Keratinocyte (primary cell): ENCODE measurements around the gene RNASE8. TPM values are rescaled to one million over a fixed set of nuclear protein-coding genes. Genes with fewer than 3 reads are reported as not detected.
A peak's percentile ranks its signal among the peaks of the same experiment; 100 is the strongest.

ENCODE experiments used
- DNase-seq: peaks from one replicate; pipeline ENCODE4 v3.0.0-alpha.2; 2011; ENCODE audit warnings: low read depth, missing footprints, low spot score
- FAIRE-seq: peaks from 2 replicates; lab custom pipeline; 2011; peaks lifted over from hg19 to GRCh38; lab: Jason Lieb, UNC
- H2AFZ ChIP-seq: 2 replicates; pipeline ENCODE4 v1.6.0; 2012; ENCODE audit warnings: low read length, control low read depth, inconsistent platforms; ENCODE audit not compliant: control insufficient read depth
- H3K27ac ChIP-seq: 2 replicates; pipeline ENCODE4 v1.5.1; 2011; ENCODE audit warnings: low read length; ENCODE audit not compliant: control insufficient read depth, insufficient read depth
- H3K27me3 ChIP-seq: 3 replicates; pipeline ENCODE4 v1.6.0; 2011; ENCODE audit warnings: low read length; ENCODE audit not compliant: control insufficient read depth, insufficient read depth; ENCODE audit errors: extremely low read depth
- H3K36me3 ChIP-seq, 2 experiments: 2 replicates in 1 of 2; 3 replicates in 1 of 2; pipeline ENCODE4 v1.5.1; 2011; ENCODE audit warnings: low read length in 2 of 2, mild to moderate bottlenecking in 1 of 2; ENCODE audit not compliant: control insufficient read depth in 2 of 2, insufficient read depth in 2 of 2; ENCODE audit errors: extremely low read depth in 1 of 2
- H3K4me1 ChIP-seq: 3 replicates; pipeline ENCODE4 v1.5.1; 2011; ENCODE audit warnings: low read length; ENCODE audit not compliant: control insufficient read depth, insufficient read depth; ENCODE audit errors: extremely low read depth
- H3K4me2 ChIP-seq: 3 replicates; pipeline ENCODE4 v1.6.0; 2011; ENCODE audit warnings: low read depth, low read length; ENCODE audit not compliant: control insufficient read depth, insufficient read depth; ENCODE audit errors: extremely low read depth
- H3K4me3 ChIP-seq, 3 experiments: fragments of 200-600 bp in 1 of 3; sonication (generic) in 1 of 3; 2 replicates in 2 of 3; 3 replicates in 1 of 3; pipeline ENCODE4 v1.5.1; 2011 to 2016; ENCODE audit warnings: low read length in 3 of 3, mild to moderate bottlenecking in 3 of 3, control low read depth in 2 of 3, inconsistent platforms in 1 of 3, low read depth in 1 of 3, mixed read lengths in 1 of 3, mixed run types in 1 of 3, moderate library complexity in 1 of 3; ENCODE audit not compliant: control insufficient read depth in 2 of 3, insufficient read depth in 2 of 3; ENCODE audit errors: extremely low read depth in 1 of 3
- H3K79me2 ChIP-seq: 2 replicates; pipeline ENCODE4 v1.6.0; 2012; ENCODE audit warnings: low read length; ENCODE audit not compliant: control insufficient read depth, insufficient read depth
- H3K9ac ChIP-seq: 3 replicates; pipeline ENCODE4 v1.6.0; 2011; ENCODE audit warnings: low read length; ENCODE audit not compliant: control insufficient read depth, insufficient read depth; ENCODE audit errors: extremely low read depth
- H3K9me1 ChIP-seq: 3 replicates; pipeline ENCODE4 v1.6.0; 2011; ENCODE audit warnings: low read length; ENCODE audit not compliant: control insufficient read depth, insufficient read depth; ENCODE audit errors: extremely low read depth
- H3K9me3 ChIP-seq: 2 replicates; pipeline ENCODE4 v1.5.1; 2012; ENCODE audit warnings: low read depth, low read length; ENCODE audit not compliant: control insufficient read depth
- H4K20me1 ChIP-seq: 3 replicates; pipeline ENCODE4 v1.6.0; 2011; ENCODE audit warnings: low read length; ENCODE audit not compliant: control insufficient read depth, insufficient read depth; ENCODE audit errors: extremely low read depth
- EZH2 ChIP-seq: IDR thresholded peaks from one replicate; pipeline ENCODE4 v1.6.1; 2012; ENCODE audit warnings: inconsistent platforms, mild to moderate bottlenecking, low read length, moderate library complexity
- dilution Hi-C: fragments of 300-500 bp; cut with MboI; formaldehyde crosslinking; loops from one replicate; pipeline ENCODE4 v1.7.0; 2020; ENCODE audit warnings: low sequenced_read_pairs; ENCODE audit not compliant: extremely low pct_ligation_motif_present
- polyA plus RNA-seq, 5 experiments: library from polyadenylated mRNA; depleted of rRNA in 3 of 5; stranded (reverse) in 3 of 5; stranded (forward) in 1 of 5; unstranded in 1 of 5; fragments of >200 nt; gene quantifications; 1 replicate in 1 of 5; 2 replicates in 3 of 5; 3 replicates in 1 of 5; pipeline versions ENCODE4 v1.2.1 to v1.2.3, GENCODE V29; 2011 to 2012; ENCODE audit warnings: missing spikeins in 2 of 5, low read depth in 1 of 5, low replicate concordance in 1 of 5
- TF ChIP-seq, protein P1 (sequence below), 3 experiments: IDR thresholded peaks in 1 of 3; conservative IDR thresholded peaks in 1 of 3; optimal IDR thresholded peaks in 1 of 3; 2 replicates in 2 of 3; 3 replicates in 1 of 3; pipeline versions ENCODE3 to v1.5.1; 2011; ENCODE audit warnings: low read length in 3 of 3, mild to moderate bottlenecking in 3 of 3, moderate library complexity in 2 of 3, control low read depth in 1 of 3, inconsistent platforms in 1 of 3; ENCODE audit not compliant: insufficient read depth in 2 of 3; ENCODE audit errors: extremely low read depth in 1 of 3

RNASE8 gene
- polyA plus RNA-seq, 1 donor (not counting 4 experiments of a cell fraction or from before 2014, with no cell fraction given) = not detected

- Histone ChIP-seq H3K36me3 (peaks cover 3 to 14% of the 10 kb centered on the region in 2 experiments), H3K4me3 (no peak overlapping the region), H3K9me1 (peaks cover 3% of the 10 kb centered on the region), H3K9me3 (no peaks in the 10 kb centered on the region), H3K27ac (peak overlapping the region; percentile 19), H2AFZ (no peak overlapping the region), H4K20me1 (no peaks in the 10 kb centered on the region), H3K4me2 (no peak overlapping the region), H3K27me3 (no peaks in the 10 kb centered on the region), H3K4me1 (peaks cover 17% of the 10 kb centered on the region), H3K9ac (no peak overlapping the region), H3K79me2 (no peaks in the 10 kb centered on the region)
- dilution Hi-C loops = no loop called here
- DNase-seq (no peak), FAIRE-seq (no peak)
- TF ChIP-seq, protein P1, sequence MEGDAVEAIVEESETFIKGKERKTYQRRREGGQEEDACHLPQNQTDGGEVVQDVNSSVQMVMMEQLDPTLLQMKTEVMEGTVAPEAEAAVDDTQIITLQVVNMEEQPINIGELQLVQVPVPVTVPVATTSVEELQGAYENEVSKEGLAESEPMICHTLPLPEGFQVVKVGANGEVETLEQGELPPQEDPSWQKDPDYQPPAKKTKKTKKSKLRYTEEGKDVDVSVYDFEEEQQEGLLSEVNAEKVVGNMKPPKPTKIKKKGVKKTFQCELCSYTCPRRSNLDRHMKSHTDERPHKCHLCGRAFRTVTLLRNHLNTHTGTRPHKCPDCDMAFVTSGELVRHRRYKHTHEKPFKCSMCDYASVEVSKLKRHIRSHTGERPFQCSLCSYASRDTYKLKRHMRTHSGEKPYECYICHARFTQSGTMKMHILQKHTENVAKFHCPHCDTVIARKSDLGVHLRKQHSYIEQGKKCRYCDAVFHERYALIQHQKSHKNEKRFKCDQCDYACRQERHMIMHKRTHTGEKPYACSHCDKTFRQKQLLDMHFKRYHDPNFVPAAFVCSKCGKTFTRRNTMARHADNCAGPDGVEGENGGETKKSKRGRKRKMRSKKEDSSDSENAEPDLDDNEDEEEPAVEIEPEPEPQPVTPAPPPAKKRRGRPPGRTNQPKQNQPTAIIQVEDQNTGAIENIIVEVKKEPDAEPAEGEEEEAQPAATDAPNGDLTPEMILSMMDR (optimal IDR thresholded peaks at IDR 0.05 in 1 of 3, IDR thresholded peaks at IDR 0.05 in 1 of 3, conservative IDR thresholded peaks at IDR 0.05 in 1 of 3; ENCODE audit: extremely low read depth in 1 of 3, insufficient read depth in 2 of 3, low read length in 3 of 3) = no peak
- no peak for TF ChIP-seq EZH2
Observed at GRCh38 chr14:21084396-21084795, 26.8 kb downstream of the RNASE8 start.

- no peaks in the 10 kb centered on the region for H3K27me3 ChIP-seq
- DNase-seq = no peak
- no peaks in the 10 kb centered on the region for H4K20me1 ChIP-seq
- peak overlapping the region; percentile 50 for H3K27ac ChIP-seq
- H3K4me1 ChIP-seq = peaks cover 17% of the 10 kb centered on the region
- dilution Hi-C loops = no loop called here
- no peaks in the 10 kb centered on the region for H3K79me2 ChIP-seq
- H3K4me2 ChIP-seq = peak overlapping the region; percentile 66
- H3K4me3 ChIP-seq = no peak overlapping the region
- FAIRE-seq = peak; percentile 66
- peaks cover 3% of the 10 kb centered on the region for H3K9me1 ChIP-seq
- no peaks in the 10 kb centered on the region for H3K9me3 ChIP-seq
- peak overlapping the region; percentile 39 for H2AFZ ChIP-seq
- peaks cover 9 to 19% of the 10 kb centered on the region in 2 experiments for H3K36me3 ChIP-seq
- TF ChIP-seq EZH2 = no peak
- TF ChIP-seq, protein P1 (optimal IDR thresholded peaks at IDR 0.05 in 1 of 3, IDR thresholded peaks at IDR 0.05 in 1 of 3, conservative IDR thresholded peaks at IDR 0.05 in 1 of 3; ENCODE audit: extremely low read depth in 1 of 3, insufficient read depth in 2 of 3, low read length in 3 of 3) = no peak
- peak overlapping the region; percentile 40 for H3K9ac ChIP-seq
Observed at GRCh38 chr14:21084998-21085853, 27.6 kb downstream of the RNASE8 start.
